Neural cell (in vitro differentiated cells): Measurements from ENCODE around the gene PRCP. TPM values are rescaled to one million over a fixed set of nuclear protein-coding genes. Genes with fewer than 3 reads are reported as not detected.

Experiments
- H2AFZ ChIP-seq: fragments of 200-600, 300-800 bp; sonication (generic), shearing (Covaris generic); 2 replicates; pipeline ENCODE4 v1.6.0; 2014; ENCODE audit warnings: low read depth, mild to moderate bottlenecking, antibody characterized with exemption, low read length, moderate library complexity
- H3F3A ChIP-seq: fragments of 200-600 bp; shearing (Covaris generic); 2 replicates; pipeline ENCODE4 v1.6.1; 2016; ENCODE audit warnings: mild to moderate bottlenecking, moderate library complexity, mixed read lengths, antibody characterized with exemption, low read length; ENCODE audit not compliant: insufficient read depth, poor library complexity, severe bottlenecking
- H3K27ac ChIP-seq: fragments of 200-600, 300-800 bp; sonication (generic), shearing (Covaris generic); 2 replicates; pipeline ENCODE4 v1.5.1; 2014; ENCODE audit warnings: mild to moderate bottlenecking, low read length, moderate library complexity
- H3K27me3 ChIP-seq: fragments of 300-800, 200-600 bp; sonication (generic), shearing (Covaris generic); 2 replicates; pipeline ENCODE4 v1.6.0; 2014; ENCODE audit warnings: mild to moderate bottlenecking, low read depth, low read length, moderate library complexity; ENCODE audit not compliant: insufficient read depth
- H3K36me3 ChIP-seq: fragments of 300-800, 200-600 bp; sonication (generic), shearing (Covaris generic); 2 replicates; pipeline ENCODE4 v1.5.1; 2014; ENCODE audit warnings: mild to moderate bottlenecking, antibody characterized with exemption, low read length, moderate library complexity; ENCODE audit not compliant: insufficient read depth
- H3K4me2 ChIP-seq: fragments of 300-800, 200-600 bp; sonication (generic), shearing (Covaris generic); 2 replicates; pipeline ENCODE4 v1.6.0; 2014; ENCODE audit warnings: mild to moderate bottlenecking, low read length
- H3K4me3 ChIP-seq: fragments of 300-800, 200-600 bp; sonication (generic), shearing (Covaris generic); 2 replicates; pipeline ENCODE4 v1.5.1; 2014; ENCODE audit warnings: mild to moderate bottlenecking, low read length, moderate library complexity
- H3K79me2 ChIP-seq: fragments of 200-600 bp; shearing (Covaris generic); replicated peaks from 2 replicates; pipeline ENCODE4 v1.6.0; 2014; ENCODE audit warnings: mild to moderate bottlenecking, low read length, moderate library complexity; ENCODE audit not compliant: insufficient read depth
- H3K9ac ChIP-seq: fragments of 300-800, 200-600 bp; sonication (generic), shearing (Covaris generic); 2 replicates; pipeline ENCODE4 v1.6.1; 2016; ENCODE audit warnings: mild to moderate bottlenecking, low read length, mixed read lengths
- H3K9me2 ChIP-seq: fragments of 200-600 bp; shearing (Covaris generic); 2 replicates; pipeline ENCODE4 v1.6.1; 2016; ENCODE audit warnings: mild to moderate bottlenecking, low read length, mixed read lengths; ENCODE audit not compliant: insufficient read depth
- H3K9me3 ChIP-seq: fragments of 200-600, 300-800 bp; sonication (generic), shearing (Covaris generic); 2 replicates; pipeline ENCODE4 v1.6.1; 2016; ENCODE audit warnings: mild to moderate bottlenecking, mixed run types, low read length, moderate library complexity, mixed read lengths
- H4K20me1 ChIP-seq: fragments of 200-600 bp; shearing (Covaris generic); 2 replicates; pipeline ENCODE4 v1.6.1; 2016; ENCODE audit warnings: mild to moderate bottlenecking, mixed run types; ENCODE audit not compliant: insufficient read depth
- EP300 ChIP-seq: fragments of 450-650 bp; conservative IDR thresholded peaks from 2 replicates; pipeline ENCODE4 v1.6.1; 2014; ENCODE audit warnings: antibody characterized with exemption, mild to moderate bottlenecking, moderate library complexity; ENCODE audit not compliant: poor library complexity, severe bottlenecking
- EZH2 ChIP-seq: fragments of 200-600, 300-800 bp; shearing (Covaris generic), sonication (generic); IDR thresholded peaks from 2 replicates; pipeline ENCODE4 v1.6.1; 2014; ENCODE audit warnings: antibody characterized with exemption, low read length, borderline replicate concordance, mild to moderate bottlenecking; ENCODE audit not compliant: insufficient read depth, poor library complexity, severe bottlenecking
- MXI1 ChIP-seq: fragments of 450-650 bp; conservative IDR thresholded peaks from 2 replicates; pipeline ENCODE4 v1.6.1; 2014; ENCODE audit warnings: antibody characterized with exemption, mild to moderate bottlenecking; ENCODE audit not compliant: poor library complexity, severe bottlenecking
- POLR2AphosphoS5 ChIP-seq: IDR thresholded peaks from 2 replicates; pipeline ENCODE4 v1.6.1; 2012
- SMC3 ChIP-seq: fragments of 450-650 bp; conservative IDR thresholded peaks from 2 replicates; pipeline ENCODE4 v1.6.1; 2014; ENCODE audit warnings: antibody characterized with exemption, mild to moderate bottlenecking, moderate library complexity; ENCODE audit not compliant: poor library complexity
- TAF1 ChIP-seq: IDR thresholded peaks from 2 replicates; pipeline ENCODE4 v1.6.1; 2012; ENCODE audit warnings: low read depth
- polyA plus RNA-seq: library from polyadenylated mRNA; depleted of rRNA; stranded (reverse); fragments of >200 nt; gene quantifications from 2 replicates; pipeline ENCODE4 v1.2.3, GENCODE V29; 2014
- TF ChIP-seq, protein P1 (sequence below): IDR thresholded peaks from 2 replicates; pipeline ENCODE4 v1.6.1; 2012; ENCODE audit warnings: borderline replicate concordance

Gene PRCP
- polyA plus RNA-seq, 1 donor from 2014 or later, result 6.1 TPM

DNA sequence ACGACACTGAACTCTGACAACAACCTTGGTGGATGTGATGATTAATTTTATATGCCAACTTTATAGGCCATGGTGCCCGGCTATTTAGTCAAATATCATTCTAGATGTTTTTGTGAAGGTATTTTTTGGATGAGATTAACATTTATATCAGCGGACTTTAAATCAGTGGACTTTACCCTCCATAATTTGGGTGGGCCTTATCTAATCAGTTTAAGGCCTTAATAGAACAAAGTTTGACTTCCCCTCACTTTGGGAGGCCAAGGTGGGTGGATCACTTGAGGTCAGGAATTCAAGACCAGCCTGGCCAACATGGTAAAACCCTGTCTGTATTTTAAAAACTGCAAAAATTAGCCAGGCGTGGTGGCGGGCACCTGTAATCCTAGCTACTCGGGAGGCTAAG lies 4.0 kb downstream of the PRCP start:
- H3K4me3 ChIP-seq, result no peak overlapping the region
- no peak overlapping the region for H3K9ac ChIP-seq
- no peak overlapping the region for H3K27ac ChIP-seq
- no peaks in the 10 kb centered on the region for H3K9me2 ChIP-seq
- H3K27me3 ChIP-seq, result no peaks in the 10 kb centered on the region
- H2AFZ ChIP-seq, result no peak overlapping the region
- TF ChIP-seq EZH2 (no peak), EP300 (no peak), MXI1 (no peak), SMC3 (no peak), TAF1 (no peak), POLR2AphosphoS5 (no peak)
- TF ChIP-seq, protein P1, sequence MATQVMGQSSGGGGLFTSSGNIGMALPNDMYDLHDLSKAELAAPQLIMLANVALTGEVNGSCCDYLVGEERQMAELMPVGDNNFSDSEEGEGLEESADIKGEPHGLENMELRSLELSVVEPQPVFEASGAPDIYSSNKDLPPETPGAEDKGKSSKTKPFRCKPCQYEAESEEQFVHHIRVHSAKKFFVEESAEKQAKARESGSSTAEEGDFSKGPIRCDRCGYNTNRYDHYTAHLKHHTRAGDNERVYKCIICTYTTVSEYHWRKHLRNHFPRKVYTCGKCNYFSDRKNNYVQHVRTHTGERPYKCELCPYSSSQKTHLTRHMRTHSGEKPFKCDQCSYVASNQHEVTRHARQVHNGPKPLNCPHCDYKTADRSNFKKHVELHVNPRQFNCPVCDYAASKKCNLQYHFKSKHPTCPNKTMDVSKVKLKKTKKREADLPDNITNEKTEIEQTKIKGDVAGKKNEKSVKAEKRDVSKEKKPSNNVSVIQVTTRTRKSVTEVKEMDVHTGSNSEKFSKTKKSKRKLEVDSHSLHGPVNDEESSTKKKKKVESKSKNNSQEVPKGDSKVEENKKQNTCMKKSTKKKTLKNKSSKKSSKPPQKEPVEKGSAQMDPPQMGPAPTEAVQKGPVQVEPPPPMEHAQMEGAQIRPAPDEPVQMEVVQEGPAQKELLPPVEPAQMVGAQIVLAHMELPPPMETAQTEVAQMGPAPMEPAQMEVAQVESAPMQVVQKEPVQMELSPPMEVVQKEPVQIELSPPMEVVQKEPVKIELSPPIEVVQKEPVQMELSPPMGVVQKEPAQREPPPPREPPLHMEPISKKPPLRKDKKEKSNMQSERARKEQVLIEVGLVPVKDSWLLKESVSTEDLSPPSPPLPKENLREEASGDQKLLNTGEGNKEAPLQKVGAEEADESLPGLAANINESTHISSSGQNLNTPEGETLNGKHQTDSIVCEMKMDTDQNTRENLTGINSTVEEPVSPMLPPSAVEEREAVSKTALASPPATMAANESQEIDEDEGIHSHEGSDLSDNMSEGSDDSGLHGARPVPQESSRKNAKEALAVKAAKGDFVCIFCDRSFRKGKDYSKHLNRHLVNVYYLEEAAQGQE, result no peak
- H4K20me1 ChIP-seq, result no peaks in the 10 kb centered on the region
- no peaks in the 10 kb centered on the region for H3F3A ChIP-seq
- H3K79me2 ChIP-seq, result peaks cover 5% of the 10 kb centered on the region
- no peaks in the 10 kb centered on the region for H3K9me3 ChIP-seq
- H3K36me3 ChIP-seq, result no peaks in the 10 kb centered on the region
- no peak overlapping the region for H3K4me2 ChIP-seq

DNA sequence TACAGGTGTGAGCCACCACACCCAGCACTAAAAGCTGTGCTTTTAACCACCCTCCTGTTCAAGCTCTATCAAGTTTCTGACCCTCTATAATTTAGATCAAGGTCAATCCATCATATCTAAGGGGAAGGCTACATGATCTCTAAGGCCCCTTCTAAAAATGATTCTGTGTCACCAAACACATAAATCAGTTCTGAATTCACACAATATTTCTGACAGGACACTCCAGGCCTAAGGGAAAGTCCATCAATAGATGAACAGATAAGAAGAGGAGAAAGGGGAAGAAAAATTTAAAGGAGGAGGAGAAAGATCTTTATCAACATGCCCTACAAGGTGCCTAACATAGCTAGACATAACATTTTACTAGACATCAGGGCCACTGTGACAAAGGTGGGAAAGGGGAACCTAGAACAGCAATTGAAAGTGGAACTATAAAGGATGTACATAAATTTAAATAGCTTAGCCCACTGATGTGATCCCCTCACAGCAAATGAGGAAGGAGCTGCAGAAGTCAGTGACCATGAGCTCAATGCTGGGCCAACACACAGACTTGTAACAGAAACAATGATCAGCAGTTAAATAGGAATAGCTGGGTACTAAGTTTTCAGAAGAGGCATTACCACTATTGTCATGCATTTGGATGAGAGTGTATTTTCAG lies 4.7 kb downstream of the PRCP start:
- Histone ChIP-seq H3K27ac (no peak overlapping the region), H3K4me2 (no peak overlapping the region), H4K20me1 (no peaks in the 10 kb centered on the region), H3K9me3 (no peaks in the 10 kb centered on the region), H3K79me2 (peaks cover 5% of the 10 kb centered on the region), H3K27me3 (no peaks in the 10 kb centered on the region), H3K36me3 (no peaks in the 10 kb centered on the region), H3F3A (no peaks in the 10 kb centered on the region), H3K9ac (no peak overlapping the region), H3K9me2 (no peaks in the 10 kb centered on the region), H3K4me3 (no peak overlapping the region), H2AFZ (no peak overlapping the region)
- no peak for TF ChIP-seq TAF1
- TF ChIP-seq POLR2AphosphoS5, result no peak
- TF ChIP-seq, protein P1, result no peak
- TF ChIP-seq SMC3, result no peak
